ENCODE data around the gene APBB1IP. TPM values are rescaled to one million over a fixed set of nuclear protein-coding genes. Genes with fewer than 3 reads are reported as not detected.
"Not testable (repeated sequence)": the region's sequence is repeated elsewhere in the genome, so short reads cannot be mapped to it uniquely, and the experiment has no call there.

The APBB1IP gene
- total RNA-seq, 1 donor from 2014 or later, result 2.5 TPM

GRCh38 chr10:26543567-26544306 is 105.6 kb downstream of the APBB1IP start:
- DNase-seq (ENCODE audit: low spot score), result no peak
- intact Hi-C loops (cut with DNase I), result no loop called here

- no peak for DNase-seq (ENCODE audit: low spot score)
- intact Hi-C loops (cut with DNase I), result no loop called here
Observed at GRCh38 chr10:26544932-26545331, 106.8 kb downstream of the APBB1IP start.

DNA sequence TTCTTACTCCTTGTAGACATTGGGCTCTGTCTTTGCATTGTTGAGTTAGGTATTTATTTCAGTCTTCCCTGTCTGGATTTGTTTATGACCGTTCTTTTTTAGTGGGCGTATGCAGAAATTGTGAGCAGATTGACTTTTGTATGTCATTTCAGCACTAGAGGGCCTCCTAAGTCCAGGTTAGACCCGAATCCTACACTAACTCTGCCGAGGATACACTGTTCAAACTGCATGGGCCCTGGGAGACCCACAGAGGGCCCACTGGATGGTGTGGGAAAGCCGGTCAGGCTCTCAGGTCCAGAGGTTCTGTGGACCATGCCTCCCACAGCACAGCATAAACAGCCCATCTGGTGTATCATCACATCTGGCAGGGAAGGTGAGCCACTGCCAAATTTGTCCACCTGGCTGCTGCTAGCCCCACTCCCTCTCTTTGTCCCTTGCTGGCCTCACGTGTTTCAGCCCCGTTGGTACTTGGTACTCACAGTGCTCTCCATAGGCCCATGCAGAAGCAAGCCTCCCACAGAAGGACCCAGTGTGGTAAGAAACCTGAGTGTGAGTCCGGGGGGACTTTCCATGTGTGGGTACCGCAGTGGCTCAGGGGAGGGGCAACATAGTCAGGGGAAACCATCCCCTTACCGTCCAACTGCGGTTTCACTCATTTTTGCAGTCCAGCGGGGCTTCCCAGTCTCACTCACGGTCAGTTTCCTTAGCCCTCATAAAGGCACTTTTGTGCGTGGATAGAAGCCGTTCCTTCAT is 112.8 kb downstream of the APBB1IP start:
- DNase-seq (ENCODE audit: low spot score), result no peak
- intact Hi-C loops (cut with DNase I), result no loop called here

GRCh38 chr10:26554246-26554645 is 116.1 kb downstream of the APBB1IP start:
- intact Hi-C loops (cut with DNase I), result no loop called here
- DNase-seq (ENCODE audit: low spot score), result no peak

DNA sequence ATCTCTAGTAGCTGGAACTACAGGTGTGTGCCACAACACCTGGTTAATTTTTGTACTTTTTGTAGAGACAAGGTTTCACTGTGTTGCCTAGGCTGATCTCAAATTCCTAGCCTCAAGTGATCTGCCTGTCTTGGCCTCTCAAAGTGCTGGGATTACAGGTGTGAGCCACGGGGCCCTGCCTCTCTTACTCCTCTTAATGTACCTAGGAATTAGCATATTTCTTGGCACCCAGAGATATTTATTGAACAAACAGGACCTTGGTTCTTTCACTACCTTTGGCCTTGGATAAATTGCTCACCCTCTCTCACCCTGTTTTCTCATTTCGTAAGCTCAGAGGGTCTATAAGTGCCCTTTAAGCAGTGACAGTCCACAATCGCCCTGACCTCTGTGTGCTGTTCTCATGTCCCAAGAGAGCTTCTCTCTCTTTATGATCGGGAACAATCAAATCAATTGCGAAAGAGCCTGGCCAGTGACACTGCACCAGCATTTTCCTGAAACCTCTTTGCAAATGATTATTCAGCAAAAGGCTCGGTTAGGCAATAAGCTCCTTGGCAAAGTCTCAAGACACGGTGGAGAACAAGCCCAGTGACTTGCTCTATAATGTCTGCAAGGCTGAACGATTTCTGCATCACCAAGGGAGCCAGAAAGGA is 117.7 kb downstream of the APBB1IP start:
- intact Hi-C loops (cut with DNase I), result loop anchor here (5.0 kb wide), 2 partner anchors 219 to 679 kb away; no protein-coding TSS in a partner anchor
- no peak for DNase-seq (ENCODE audit: low spot score)

GRCh38 chr10:26556748-26557640 is 118.9 kb downstream of the APBB1IP start:
- no peak for DNase-seq (ENCODE audit: low spot score)
- intact Hi-C loops (cut with DNase I), result loop anchor here (5.0 kb wide), 2 partner anchors 220 to 680 kb away; no protein-coding TSS in a partner anchor

DNA sequence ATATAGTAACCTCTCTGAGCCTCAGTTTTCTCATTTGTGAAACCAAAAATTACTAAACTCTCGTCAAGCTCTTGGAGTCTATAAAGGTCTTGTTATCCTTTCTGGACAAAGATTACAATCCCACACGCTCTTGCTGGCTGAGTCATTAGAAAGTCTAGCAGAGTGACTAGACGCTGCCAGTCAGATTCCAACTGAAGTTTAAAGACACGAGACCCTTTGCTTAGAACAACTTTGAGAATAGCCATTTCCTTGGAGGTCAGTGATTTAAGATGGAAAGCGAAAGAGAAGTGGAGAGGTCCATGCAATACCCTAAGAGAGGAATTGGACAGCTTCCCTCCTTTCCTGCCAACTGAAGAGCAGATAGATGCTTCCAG is 119.5 kb downstream of the APBB1IP start:
- no peak for DNase-seq (ENCODE audit: low spot score)
- intact Hi-C loops (cut with DNase I), result loop anchor here (5.0 kb wide), 2 partner anchors 220 to 680 kb away; no protein-coding TSS in a partner anchor

- no peak for DNase-seq (ENCODE audit: low spot score)
- intact Hi-C loops (cut with DNase I), result no loop called here
Observed at GRCh38 chr10:26566525-26567350, 128.6 kb downstream of the APBB1IP start.

DNA sequence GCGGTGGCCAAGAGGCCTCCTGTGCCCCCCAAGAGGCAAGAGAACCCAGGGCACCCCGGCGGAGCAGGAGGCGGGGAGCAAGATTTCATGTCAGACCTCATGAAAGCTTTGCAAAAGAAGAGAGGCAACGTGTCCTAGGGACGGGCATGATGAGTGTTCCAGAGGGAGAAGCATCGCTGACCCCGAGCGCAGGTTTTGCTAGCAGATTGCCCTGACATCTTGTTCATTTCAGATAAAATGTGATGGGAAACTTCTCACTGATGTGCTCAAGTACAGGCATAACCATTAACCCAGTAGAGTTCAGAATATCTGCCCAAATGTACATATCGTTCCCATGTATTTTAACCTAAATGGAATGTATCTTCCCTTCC is 129.2 kb downstream of the APBB1IP start:
- no peak for DNase-seq (ENCODE audit: low spot score)
- intact Hi-C loops (cut with DNase I), result no loop called here

GRCh38 chr10:26571655-26572054 is 133.5 kb downstream of the APBB1IP start:
- intact Hi-C loops (cut with DNase I), result no loop called here
- no peak for DNase-seq (ENCODE audit: low spot score)

DNA sequence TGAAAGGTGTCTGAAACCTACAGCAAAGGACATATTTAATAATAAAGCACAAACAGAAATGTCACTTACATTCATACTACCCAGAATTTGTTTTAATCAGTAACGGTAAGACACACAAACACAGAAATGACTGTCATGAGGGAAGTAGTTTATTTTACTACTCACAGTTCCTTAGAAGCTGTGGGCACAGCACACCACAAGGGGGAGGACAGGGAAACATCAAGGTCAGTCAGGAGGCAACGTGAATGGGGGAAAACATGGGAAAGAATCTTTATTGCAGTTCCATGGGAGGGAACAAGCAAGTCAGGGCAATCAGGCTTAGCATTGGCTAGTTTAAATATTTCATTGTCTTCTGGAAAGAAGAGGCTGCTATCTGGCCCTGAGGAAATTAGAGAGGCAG is 135.5 kb downstream of the APBB1IP start:
- intact Hi-C loops (cut with DNase I), result no loop called here
- no peak for DNase-seq (ENCODE audit: low spot score)

- DNase-seq (ENCODE audit: low spot score), result no peak
- intact Hi-C loops (cut with DNase I), result no loop called here
Observed at GRCh38 chr10:26574783-26575182, 136.6 kb downstream of the APBB1IP start.

- DNase-seq (ENCODE audit: low spot score); intact Hi-C loops (cut with DNase I): not testable (repeated sequence)
Observed at GRCh38 chr10:26578371-26578770, 140.2 kb downstream of the APBB1IP start.

DNA sequence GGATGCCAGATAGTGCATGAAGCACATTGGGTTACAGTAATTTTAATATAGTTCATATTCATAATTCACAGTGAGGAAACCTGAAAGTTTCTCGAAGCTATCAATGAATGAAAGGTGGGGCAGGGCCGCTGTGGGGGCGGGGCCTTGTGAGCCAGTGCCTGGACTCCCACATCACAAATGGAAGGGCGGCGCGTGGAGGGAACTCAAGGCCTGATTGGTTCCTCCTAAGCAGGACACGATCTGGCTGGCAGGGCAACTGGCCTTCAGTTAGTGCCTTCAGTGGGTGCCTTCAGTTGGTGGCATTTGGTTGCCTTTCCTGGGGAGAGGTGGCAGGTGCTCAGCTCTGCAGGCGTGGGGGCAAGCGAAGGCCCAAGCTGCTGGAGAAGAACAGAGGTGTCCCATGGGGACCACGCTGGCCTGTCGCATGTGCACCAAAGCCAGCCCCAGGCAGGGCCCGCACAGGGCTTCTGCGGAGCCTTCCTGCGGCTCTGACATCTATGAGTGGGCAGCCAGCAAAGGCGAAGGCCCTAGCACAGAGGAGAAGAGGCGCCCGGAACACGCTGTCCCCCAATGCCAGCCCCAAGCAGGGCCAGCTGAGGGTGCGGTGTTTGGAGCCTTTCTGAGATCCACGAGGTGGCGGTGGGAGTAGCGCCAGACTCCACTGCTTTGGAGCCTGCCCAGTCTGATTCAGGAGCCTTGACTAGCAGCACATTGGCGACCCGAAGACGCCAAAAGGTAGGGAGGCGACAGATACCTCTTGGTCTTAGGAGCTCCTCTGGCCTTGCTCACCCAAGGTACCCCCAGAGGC is 141.3 kb downstream of the APBB1IP start:
- intact Hi-C loops (cut with DNase I), result no loop called here
- no peak for DNase-seq (ENCODE audit: low spot score)

- DNase-seq (ENCODE audit: low spot score), result no peak
Observed at GRCh38 chr10:26586211-26586610, 148.1 kb downstream of the APBB1IP start.

DNA sequence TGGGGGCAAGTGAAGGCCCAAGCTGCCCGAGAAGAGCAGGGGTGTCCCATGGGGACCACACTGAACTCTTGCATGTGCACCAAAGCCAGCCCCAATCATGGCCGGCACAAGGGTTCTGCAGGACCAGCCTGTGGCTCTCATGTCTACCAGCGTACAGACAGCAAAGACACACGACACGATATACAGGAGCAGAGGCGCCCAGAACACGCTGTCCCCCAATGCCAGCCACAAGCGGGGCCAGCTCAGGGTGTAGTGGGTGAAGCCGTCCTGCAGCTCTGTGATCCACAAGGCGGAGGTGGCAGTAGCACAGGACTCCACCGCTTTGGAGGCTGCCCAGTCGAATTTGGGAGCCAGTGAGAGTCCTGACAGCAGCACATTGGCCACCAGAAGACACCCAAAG is 150.5 kb downstream of the APBB1IP start:
- DNase-seq (ENCODE audit: low spot score), result no peak
- intact Hi-C loops (cut with DNase I), result no loop called here

More at GRCh38 chr10:26586211-26586610, 148.1 kb downstream of the APBB1IP start:
- intact Hi-C loops (cut with DNase I), result no loop called here

GRCh38 chr10:26589813-26590212 is 151.7 kb downstream of the APBB1IP start:
- intact Hi-C loops (cut with DNase I), result not testable (repeated sequence)

GRCh38 chr10:26593896-26594295 is 155.8 kb downstream of the APBB1IP start:
- DNase-seq (ENCODE audit: low spot score), result no peak
- intact Hi-C loops (cut with DNase I), result no loop called here

More at GRCh38 chr10:26589813-26590212, 151.7 kb downstream of the APBB1IP start:
- DNase-seq (ENCODE audit: low spot score), result not testable (repeated sequence)

Measured in cardiac septum (tissue), 1 donor.